Mesothelial cell of epicardium (in vitro differentiated cells): Measurements from ENCODE around the gene NT5DC1. TPM values are rescaled to one million over a fixed set of nuclear protein-coding genes. Genes with fewer than 3 reads are reported as not detected.

Source experiments
- DNase-seq, 2 experiments: peaks; one replicate each; pipeline ENCODE4 v3.0.0; 2021; ENCODE audit warnings: low spot score in 2 of 2; ENCODE audit not compliant: unreplicated experiment in 2 of 2
- H3K27ac Mint-ChIP-seq: 2 replicates; pipeline ENCODE4 v1.8.0; 2021; ENCODE audit warnings: mixed read lengths
- H3K27me3 Mint-ChIP-seq: 2 replicates; pipeline ENCODE4 v1.8.0; 2021; ENCODE audit warnings: low read depth, mixed read lengths
- H3K36me3 Mint-ChIP-seq: 2 replicates; pipeline ENCODE4 v1.8.0; 2021; ENCODE audit warnings: mixed read lengths
- H3K4me1 Mint-ChIP-seq: 2 replicates; pipeline ENCODE4 v1.8.0; 2021; ENCODE audit warnings: mixed read lengths
- H3K4me3 Mint-ChIP-seq: 2 replicates; pipeline ENCODE4 v1.8.0; 2021; ENCODE audit warnings: mild to moderate bottlenecking, moderate library complexity, mixed read lengths
- H3K9me3 Mint-ChIP-seq: 2 replicates; pipeline ENCODE4 v1.8.0; 2021; ENCODE audit warnings: mixed read lengths
- total RNA-seq: library from RNA; stranded (reverse); gene quantifications from 3 replicates; pipeline ENCODE4 v1.2.1, GENCODE V29; 2021
- TF ChIP-seq, protein P1 (sequence below): fragments of 200-600 bp; sonication (generic); IDR thresholded peaks from one replicate; pipeline ENCODE4 v1.5.0; 2021; ENCODE audit warnings: antibody characterized with exemption; ENCODE audit not compliant: unreplicated experiment

Gene NT5DC1
- total RNA-seq, 1 donor from 2014 or later, result 34.5 TPM

DNA sequence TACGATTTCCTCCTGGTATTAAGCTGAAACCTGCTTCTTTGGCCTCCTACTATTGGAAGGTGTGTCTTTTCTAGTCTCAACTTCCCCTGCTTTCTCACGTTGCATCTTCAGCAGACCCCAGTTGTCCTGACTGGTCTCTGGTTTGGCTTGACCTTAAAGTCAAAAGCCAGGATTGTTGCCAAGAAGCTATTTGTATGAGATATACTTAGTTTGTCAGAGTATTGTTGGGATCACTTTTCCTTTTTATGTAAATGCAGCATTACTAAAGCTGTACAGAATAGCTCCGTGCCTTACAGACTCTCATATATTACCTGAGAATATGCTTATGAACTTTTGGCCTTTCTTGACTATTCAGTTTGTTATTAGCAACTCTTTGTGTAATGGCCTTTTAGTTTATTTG lies 92.1 kb downstream of the NT5DC1 start:
- no peak overlapping the region for H3K27ac Mint-ChIP-seq
- no peaks in the 10 kb centered on the region for H3K36me3 Mint-ChIP-seq
- H3K4me3 Mint-ChIP-seq, result no peak overlapping the region
- DNase-seq, result no peak
- peaks cover 5% of the 10 kb centered on the region for H3K4me1 Mint-ChIP-seq
- H3K27me3 Mint-ChIP-seq, result no peaks in the 10 kb centered on the region
- H3K9me3 Mint-ChIP-seq, result no peaks in the 10 kb centered on the region
- TF ChIP-seq, protein P1, sequence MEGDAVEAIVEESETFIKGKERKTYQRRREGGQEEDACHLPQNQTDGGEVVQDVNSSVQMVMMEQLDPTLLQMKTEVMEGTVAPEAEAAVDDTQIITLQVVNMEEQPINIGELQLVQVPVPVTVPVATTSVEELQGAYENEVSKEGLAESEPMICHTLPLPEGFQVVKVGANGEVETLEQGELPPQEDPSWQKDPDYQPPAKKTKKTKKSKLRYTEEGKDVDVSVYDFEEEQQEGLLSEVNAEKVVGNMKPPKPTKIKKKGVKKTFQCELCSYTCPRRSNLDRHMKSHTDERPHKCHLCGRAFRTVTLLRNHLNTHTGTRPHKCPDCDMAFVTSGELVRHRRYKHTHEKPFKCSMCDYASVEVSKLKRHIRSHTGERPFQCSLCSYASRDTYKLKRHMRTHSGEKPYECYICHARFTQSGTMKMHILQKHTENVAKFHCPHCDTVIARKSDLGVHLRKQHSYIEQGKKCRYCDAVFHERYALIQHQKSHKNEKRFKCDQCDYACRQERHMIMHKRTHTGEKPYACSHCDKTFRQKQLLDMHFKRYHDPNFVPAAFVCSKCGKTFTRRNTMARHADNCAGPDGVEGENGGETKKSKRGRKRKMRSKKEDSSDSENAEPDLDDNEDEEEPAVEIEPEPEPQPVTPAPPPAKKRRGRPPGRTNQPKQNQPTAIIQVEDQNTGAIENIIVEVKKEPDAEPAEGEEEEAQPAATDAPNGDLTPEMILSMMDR, result no peak

DNA sequence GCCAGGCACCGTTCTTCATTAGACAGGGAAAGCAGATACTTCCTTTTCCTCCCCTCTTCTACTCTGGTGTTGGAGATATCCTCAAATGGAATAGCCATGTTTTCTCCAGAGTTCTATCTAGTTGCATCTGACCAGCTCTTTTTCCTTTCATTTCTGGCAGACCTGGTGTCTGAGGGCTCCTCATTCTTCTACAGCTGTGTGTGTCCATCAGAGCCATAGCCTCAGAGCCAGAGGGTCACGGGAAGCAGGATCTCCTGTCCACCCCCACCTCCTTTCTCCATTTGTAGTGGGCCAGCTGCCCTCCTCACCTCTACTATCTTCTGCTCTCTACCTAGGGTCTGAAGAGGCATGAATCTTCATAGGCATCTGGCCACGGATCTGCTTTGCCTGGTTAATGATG lies 96.2 kb downstream of the NT5DC1 start:
- no peaks in the 10 kb centered on the region for H3K36me3 Mint-ChIP-seq
- peaks cover 5% of the 10 kb centered on the region for H3K4me1 Mint-ChIP-seq
- no peak overlapping the region for H3K4me3 Mint-ChIP-seq
- no peak overlapping the region for H3K27ac Mint-ChIP-seq
- no peaks in the 10 kb centered on the region for H3K9me3 Mint-ChIP-seq
- no peaks in the 10 kb centered on the region for H3K27me3 Mint-ChIP-seq
- TF ChIP-seq, protein P1, result no peak
- no peak for DNase-seq

DNA sequence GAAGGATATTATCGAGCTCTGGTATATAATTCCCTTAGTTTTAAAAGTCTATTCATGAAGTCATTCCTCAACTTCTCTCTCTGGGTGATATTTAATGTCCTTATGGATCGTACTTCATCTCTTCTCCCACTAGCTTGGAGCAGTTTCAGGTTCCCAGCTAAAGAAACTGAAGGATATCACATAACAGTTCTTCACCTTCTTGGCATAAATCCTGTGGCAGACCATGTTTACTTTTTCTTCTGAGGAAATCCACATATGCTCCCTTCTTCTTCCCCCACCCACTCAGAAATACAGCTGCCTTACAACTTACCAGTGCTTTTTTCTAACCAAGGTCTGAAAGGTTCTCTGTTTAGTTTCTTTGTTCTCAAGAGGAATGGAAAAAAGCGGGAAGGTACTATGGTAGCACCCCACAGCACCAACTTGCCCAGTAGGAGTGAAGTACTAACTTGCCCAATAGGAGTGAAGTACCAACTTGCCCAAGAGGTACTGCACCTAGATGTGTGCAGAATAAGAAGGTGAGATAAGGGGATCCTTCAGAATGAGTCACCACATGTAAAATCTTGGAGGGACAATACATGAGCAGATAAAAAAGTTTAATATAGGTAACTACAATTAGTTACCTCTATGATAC lies 100.1 kb downstream of the NT5DC1 start:
- Mint-ChIP-seq H3K36me3 (no peaks in the 10 kb centered on the region), H3K4me3 (no peak overlapping the region), H3K27ac (no peak overlapping the region), H3K4me1 (peaks cover 11% of the 10 kb centered on the region), H3K9me3 (no peaks in the 10 kb centered on the region), H3K27me3 (no peaks in the 10 kb centered on the region)
- DNase-seq, result no peak
- TF ChIP-seq, protein P1, result no peak

DNA sequence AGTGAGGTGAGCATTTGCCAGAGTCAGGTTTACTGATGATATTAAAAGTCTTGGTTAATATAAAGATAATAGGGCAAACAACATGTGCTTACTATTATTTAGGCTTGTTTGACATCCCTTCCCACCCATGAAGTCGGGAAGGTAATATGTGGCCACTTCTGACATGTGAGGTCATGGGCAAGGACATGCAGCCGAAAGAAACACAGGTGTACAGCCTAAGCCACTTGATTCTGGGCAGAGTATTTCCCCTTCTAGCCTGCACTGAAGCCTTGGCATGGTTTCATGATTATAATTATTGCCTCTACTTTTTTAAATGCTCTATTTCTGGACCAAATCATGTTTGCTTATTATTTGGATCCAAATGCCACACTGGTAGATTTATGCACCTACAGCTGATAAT lies 100.9 kb downstream of the NT5DC1 start:
- no peak for DNase-seq
- Mint-ChIP-seq H3K36me3 (no peaks in the 10 kb centered on the region), H3K4me1 (peaks cover 17% of the 10 kb centered on the region), H3K4me3 (no peak overlapping the region), H3K27me3 (no peaks in the 10 kb centered on the region), H3K27ac (no peak overlapping the region), H3K9me3 (no peaks in the 10 kb centered on the region)
- TF ChIP-seq, protein P1, result no peak

DNA sequence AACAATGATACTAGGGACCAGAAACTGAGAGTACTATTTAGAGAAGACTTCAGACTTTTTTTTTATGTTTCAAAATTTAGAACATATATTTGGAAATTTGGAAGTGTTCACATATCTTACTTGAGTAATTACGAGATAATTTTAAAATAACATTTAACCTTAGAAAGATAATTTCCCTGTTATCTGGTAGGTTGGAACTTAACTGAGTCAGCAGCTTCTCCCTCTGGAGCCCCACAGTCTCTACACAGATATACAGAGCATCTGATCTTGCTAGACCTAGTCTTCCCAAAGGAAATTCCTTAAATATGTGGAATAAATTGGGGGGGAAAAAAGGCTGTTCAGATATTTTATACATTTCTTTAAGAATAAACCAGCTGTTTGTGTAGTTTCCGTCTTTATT lies 104.6 kb downstream of the NT5DC1 start:
- Mint-ChIP-seq H3K27ac (peak overlapping the region; percentile 90), H3K27me3 (no peaks in the 10 kb centered on the region), H3K9me3 (no peaks in the 10 kb centered on the region), H3K36me3 (no peaks in the 10 kb centered on the region), H3K4me1 (peaks cover 28% of the 10 kb centered on the region), H3K4me3 (no peak overlapping the region)
- DNase-seq, result no peak
- TF ChIP-seq, protein P1, result no peak
